HG03025 (cell line): Measurements from ENCODE around the gene OXCT1.
"Not testable (repeated sequence)": the region's sequence is repeated elsewhere in the genome, so short reads cannot be mapped to it uniquely, and the experiment has no call there.

Experiments
- ATAC-seq: cut with Tn5 transposase; IDR thresholded peaks from one replicate; pipeline ENCODE4 v1.9.1; 2021; ENCODE audit warnings: mild to moderate bottlenecking, moderate library complexity; ENCODE audit not compliant: unreplicated experiment, low FRiP score

Gene OXCT1

GRCh38 chr5:41834506-41834905 is 35.7 kb downstream of the OXCT1 start:
- no peak for ATAC-seq

- ATAC-seq: no peak
Measured at GRCh38 chr5:41832430-41832829, 37.8 kb downstream of the OXCT1 start.

- peak; percentile 80 for ATAC-seq
Measured at GRCh38 chr5:41831155-41831554, 39.1 kb downstream of the OXCT1 start.

- ATAC-seq: no peak
Measured at GRCh38 chr5:41827792-41828191, 42.4 kb downstream of the OXCT1 start.

- no peak for ATAC-seq
Measured at GRCh38 chr5:41822036-41822435, 48.2 kb downstream of the OXCT1 start.

GRCh38 chr5:41821051-41821450 is 49.2 kb downstream of the OXCT1 start:
- no peak for ATAC-seq

- ATAC-seq: no peak
Measured at GRCh38 chr5:41820150-41820549, 50.1 kb downstream of the OXCT1 start.

- no peak for ATAC-seq
Measured at GRCh38 chr5:41817625-41818301, 52.5 kb downstream of the OXCT1 start.

- no peak for ATAC-seq
Measured at GRCh38 chr5:41815663-41816229, 54.5 kb downstream of the OXCT1 start.

- ATAC-seq: no peak
Measured at GRCh38 chr5:41815261-41815660, 55.0 kb downstream of the OXCT1 start.

GRCh38 chr5:41814306-41814705 is 55.9 kb downstream of the OXCT1 start:
- not testable (repeated sequence) for ATAC-seq

GRCh38 chr5:41812156-41812555 is 58.1 kb downstream of the OXCT1 start:
- ATAC-seq: no peak

- no peak for ATAC-seq
Measured at GRCh38 chr5:41809128-41809527, 61.1 kb downstream of the OXCT1 start.

GRCh38 chr5:41808294-41808693 is 61.9 kb downstream of the OXCT1 start:
- no peak for ATAC-seq

- ATAC-seq: no peak
Measured at GRCh38 chr5:41797662-41798061, 72.6 kb downstream of the OXCT1 start.

- no peak for ATAC-seq
Measured at GRCh38 chr5:41796061-41796460, 74.2 kb downstream of the OXCT1 start.

- ATAC-seq: no peak
Measured at GRCh38 chr5:41795125-41795524, 75.1 kb downstream of the OXCT1 start.

GRCh38 chr5:41794471-41794870 is 75.8 kb downstream of the OXCT1 start:
- no peak for ATAC-seq

- ATAC-seq: no peak
Measured at GRCh38 chr5:41793141-41793770, 77.0 kb downstream of the OXCT1 start.

GRCh38 chr5:41790038-41790776 is 80.0 kb downstream of the OXCT1 start:
- ATAC-seq: no peak

GRCh38 chr5:41789434-41789833 is 80.8 kb downstream of the OXCT1 start:
- no peak for ATAC-seq
